GM19043 (cell line): ENCODE data around the gene TEC.
A peak's percentile ranks its signal among the peaks of the same experiment; 100 is the strongest.
"Not testable (repeated sequence)": the region's sequence is repeated elsewhere in the genome, so short reads cannot be mapped to it uniquely, and the experiment has no call there.

Source experiments
- ATAC-seq: cut with Tn5 transposase; IDR thresholded peaks from one replicate; pipeline ENCODE4 v1.9.1; 2021; ENCODE audit warnings: low read depth; ENCODE audit not compliant: unreplicated experiment

The TEC gene

GRCh38 chr4:48197643-48198237 lies 71.9 kb downstream of the TEC start:
- peak; percentile 36 for ATAC-seq

GRCh38 chr4:48196758-48197504 lies 72.7 kb downstream of the TEC start:
- ATAC-seq: peak; percentile 64

GRCh38 chr4:48195853-48196252 lies 73.8 kb downstream of the TEC start:
- ATAC-seq: no peak

- ATAC-seq: no peak
Measured at GRCh38 chr4:48195374-48195773, 74.3 kb downstream of the TEC start.

- ATAC-seq: no peak
Measured at GRCh38 chr4:48194971-48195370, 74.7 kb downstream of the TEC start.

GRCh38 chr4:48193921-48194468 lies 75.6 kb downstream of the TEC start:
- no peak for ATAC-seq

GRCh38 chr4:48193096-48193836 lies 76.4 kb downstream of the TEC start:
- ATAC-seq: no peak

GRCh38 chr4:48191758-48192157 lies 77.9 kb downstream of the TEC start:
- ATAC-seq: no peak

- peak; percentile 50 for ATAC-seq
Measured at GRCh38 chr4:48190839-48191238, 78.8 kb downstream of the TEC start.

GRCh38 chr4:48189731-48190130 lies 79.9 kb downstream of the TEC start:
- ATAC-seq: no peak

- ATAC-seq: no peak
Measured at GRCh38 chr4:48188390-48188789, 81.2 kb downstream of the TEC start.

- no peak for ATAC-seq
Measured at GRCh38 chr4:48187813-48188212, 81.8 kb downstream of the TEC start.

- not testable (repeated sequence) for ATAC-seq
Measured at GRCh38 chr4:48187066-48187465, 82.6 kb downstream of the TEC start.

- not testable (repeated sequence) for ATAC-seq
Measured at GRCh38 chr4:48186394-48186793, 83.2 kb downstream of the TEC start.

GRCh38 chr4:48184882-48185281 lies 84.8 kb downstream of the TEC start:
- no peak for ATAC-seq

- no peak for ATAC-seq
Measured at GRCh38 chr4:48180234-48180633, 89.4 kb downstream of the TEC start.

- ATAC-seq: no peak
Measured at GRCh38 chr4:48178931-48179330, 90.7 kb downstream of the TEC start.

GRCh38 chr4:48175806-48176205 lies 93.8 kb downstream of the TEC start:
- ATAC-seq: no peak

GRCh38 chr4:48175328-48175727 lies 94.3 kb downstream of the TEC start:
- no peak for ATAC-seq

- no peak for ATAC-seq
Measured at GRCh38 chr4:48173056-48173991, 96.3 kb downstream of the TEC start.
